ENCODE data around the gene MGAT4C.
"Not testable (repeated sequence)": the region's sequence is repeated elsewhere in the genome, so short reads cannot be mapped to it uniquely, and the experiment has no call there.

The MGAT4C gene

GRCh38 chr12:86256163-86256562 lies at the start of gene MGAT4C:
Gene MGAT4C (minus strand): TSS chr12:86256391.
- DNase-seq = no peak

- DNase-seq = not testable (repeated sequence)
Observed at GRCh38 chr12:86296396-86296795, 40.2 kb upstream of the MGAT4C start.

- DNase-seq = no peak
Observed at GRCh38 chr12:86293682-86294240, 37.6 kb upstream of the MGAT4C start.

GRCh38 chr12:86292480-86292879 lies 36.3 kb upstream of the MGAT4C start:
- DNase-seq = no peak

- no peak for DNase-seq
Observed at GRCh38 chr12:86290615-86291014, 34.4 kb upstream of the MGAT4C start.

- no peak for DNase-seq
Observed at GRCh38 chr12:86286119-86286518, 29.9 kb upstream of the MGAT4C start.

GRCh38 chr12:86283620-86284019 lies 27.4 kb upstream of the MGAT4C start:
- no peak for DNase-seq

- DNase-seq = no peak
Observed at GRCh38 chr12:86275356-86275755, 19.2 kb upstream of the MGAT4C start.

GRCh38 chr12:86265329-86265695 lies 9.1 kb upstream of the MGAT4C start:
- DNase-seq = no peak

- no peak for DNase-seq
Observed at GRCh38 chr12:86264451-86265328, 8.5 kb upstream of the MGAT4C start.

GRCh38 chr12:86261578-86261977 lies 5.4 kb upstream of the MGAT4C start:
- no peak for DNase-seq

GRCh38 chr12:86261142-86261541 lies 5.0 kb upstream of the MGAT4C start:
- no peak for DNase-seq

- DNase-seq = no peak
Observed at GRCh38 chr12:86260183-86260582, 4.0 kb upstream of the MGAT4C start.

- no peak for DNase-seq
Observed at GRCh38 chr12:86257134-86257533, 943 bp upstream of the MGAT4C start.

- DNase-seq = no peak
Observed at GRCh38 chr12:86254399-86255107, 1.6 kb downstream of the MGAT4C start.

- no peak for DNase-seq
Observed at GRCh38 chr12:86249851-86250250, 6.3 kb downstream of the MGAT4C start.

GRCh38 chr12:86249276-86249675 lies 6.9 kb downstream of the MGAT4C start:
- no peak for DNase-seq

- DNase-seq = no peak
Observed at GRCh38 chr12:86247871-86248270, 8.3 kb downstream of the MGAT4C start.

GRCh38 chr12:86241600-86241999 lies 14.6 kb downstream of the MGAT4C start:
- no peak for DNase-seq

GRCh38 chr12:86234316-86234855 lies 21.8 kb downstream of the MGAT4C start:
- DNase-seq = no peak

GRCh38 chr12:86233126-86233525 lies 23.1 kb downstream of the MGAT4C start:
- DNase-seq = no peak

GRCh38 chr12:86230516-86231146 lies 25.6 kb downstream of the MGAT4C start:
- no peak for DNase-seq

- DNase-seq = no peak
Observed at GRCh38 chr12:86229772-86230171, 26.4 kb downstream of the MGAT4C start.

All from activated naive CD4-positive, alpha-beta T cell (primary cell).